HCT116 (cell line): Measurements from ENCODE around the gene TPK1. TPM values are rescaled to one million over a fixed set of nuclear protein-coding genes. Genes with fewer than 3 reads are reported as not detected.

Experiments used
- ATAC-seq: fragments of 200-7000 bp; cut with Tn5 transposase; 2 replicates; pipeline ENCODE4 v1.9.1; 2020; ENCODE audit warnings: mild to moderate bottlenecking, moderate library complexity
- BruUV-seq: library from RNA; stranded (reverse); fragments of 400-500 nt; replicated peaks from 2 replicates; lab custom pipeline; 2021; lab: Mats Ljungman, UMichigan
- CTCF ChIA-PET: fragments of 300-600 bp; sonication (Branson Sonifier 250); formaldehyde crosslinking; loops from one replicate; lab custom pipeline; 2021; ENCODE audit warnings: antibody characterized with exemption; lab: Charles Lee
- POLR2A ChIA-PET: fragments of 300-600, 350-600 bp; sonication (Branson Sonifier 250); formaldehyde crosslinking; loops from one replicate; lab custom pipeline; 2021; ENCODE audit warnings: antibody characterized with exemption; lab: Charles Lee
- RAD21 ChIA-PET, 2 experiments: fragments of 300-600 bp; sonication (Branson Sonifier 250); formaldehyde crosslinking; loops; one replicate each; lab custom pipeline; 2023; ENCODE audit warnings: low total read pairs in 2 of 2; ENCODE audit not compliant: uncharacterized antibody in 2 of 2, unreplicated experiment in 2 of 2, low non-redundant PET in 1 of 2; lab: Charles Lee
- DNase-seq: peaks from one replicate; pipeline ENCODE4 v3.0.0-alpha.2; 2010; ENCODE audit warnings: low read depth, low spot score
- H2AFZ ChIP-seq: fragments of 200-600 bp; shearing (Covaris generic), sonication (generic); 2 replicates; pipeline ENCODE4 v1.6.1; 2017; ENCODE audit warnings: low read depth, mixed run types, mixed read lengths, antibody characterized with exemption, low read length; ENCODE audit not compliant: poor library complexity, severe bottlenecking
- H3K27ac ChIP-seq: 2 replicates; pipeline ENCODE4 v1.5.1; 2012; ENCODE audit warnings: low read depth, low read length
- H3K27me3 ChIP-seq: fragments of 200-600 bp; sonication (generic); 2 replicates; pipeline ENCODE4 v1.6.1; 2016; ENCODE audit warnings: mixed run types, low read length, mixed read lengths; ENCODE audit not compliant: insufficient read depth
- H3K36me3 ChIP-seq, 2 experiments: fragments of 200-500 bp in 1 of 2; fragments of 200-600 bp in 1 of 2; sonication (Bioruptor generic) in 1 of 2; sonication (generic) in 1 of 2; 2 replicates each; pipeline versions ENCODE4 v1.5.1 to v1.6.1; 2014 to 2016; ENCODE audit warnings: low read length in 2 of 2, inconsistent platforms in 1 of 2, mixed read lengths in 1 of 2, mixed run types in 1 of 2; ENCODE audit not compliant: insufficient read depth in 2 of 2, control insufficient read depth in 1 of 2
- H3K4me1 ChIP-seq, 2 experiments: fragments of 200-600 bp in 1 of 2; sonication (generic) in 1 of 2; 2 replicates each; pipeline versions ENCODE4 v1.5.1 to v1.6.1; 2012 to 2017; ENCODE audit warnings: low read length in 2 of 2, inconsistent platforms in 1 of 2, mild to moderate bottlenecking in 1 of 2, mixed read lengths in 1 of 2, mixed run types in 1 of 2, moderate library complexity in 1 of 2; ENCODE audit not compliant: insufficient read depth in 2 of 2, control insufficient read depth in 1 of 2
- H3K4me2 ChIP-seq: fragments of 200-600 bp; sonication (generic); 2 replicates; pipeline ENCODE4 v1.6.1; 2017; ENCODE audit warnings: mixed run types, low read length, mixed read lengths
- H3K4me3 ChIP-seq, 2 experiments: fragments of 200-600 bp in 1 of 2; sonication (generic) in 1 of 2; replicated peaks in 1 of 2; 2 replicates each; pipeline ENCODE4 v1.5.1; 2011 to 2016; ENCODE audit warnings: low read length in 2 of 2, control low read depth in 1 of 2, low read depth in 1 of 2, mild to moderate bottlenecking in 1 of 2, mixed read lengths in 1 of 2, mixed run types in 1 of 2
- H3K79me2 ChIP-seq: fragments of 200-600 bp; sonication (generic); 2 replicates; pipeline ENCODE4 v1.6.1; 2017; ENCODE audit warnings: mild to moderate bottlenecking, mixed run types, low read length, moderate library complexity, mixed read lengths; ENCODE audit not compliant: insufficient read depth
- H3K9ac ChIP-seq: fragments of 200-600 bp; sonication (generic); 2 replicates; pipeline ENCODE4 v1.6.1; 2016; ENCODE audit warnings: low read length, mixed read lengths
- H3K9me2 ChIP-seq: fragments of 200-600 bp; sonication (generic), shearing (Covaris generic); 2 replicates; pipeline ENCODE4 v1.6.1; 2017; ENCODE audit warnings: mixed run types, mild to moderate bottlenecking, moderate library complexity; ENCODE audit not compliant: insufficient read depth
- H3K9me3 ChIP-seq, 2 experiments: fragments of 200-500 bp in 1 of 2; fragments of 200-600 bp in 1 of 2; sonication (Bioruptor generic) in 1 of 2; sonication (generic) in 1 of 2; 2 replicates each; pipeline ENCODE4 v1.6.1; 2014 to 2017; ENCODE audit warnings: low read length in 2 of 2, mixed read lengths in 2 of 2, inconsistent platforms in 1 of 2, low read depth in 1 of 2, mild to moderate bottlenecking in 1 of 2, mixed run types in 1 of 2, moderate library complexity in 1 of 2; ENCODE audit not compliant: control insufficient read depth in 1 of 2, insufficient read depth in 1 of 2
- H4K20me1 ChIP-seq: fragments of 200-600 bp; sonication (generic), shearing (Covaris generic); 2 replicates; pipeline ENCODE4 v1.6.1; 2017; ENCODE audit warnings: mixed run types, mild to moderate bottlenecking, moderate library complexity; ENCODE audit not compliant: insufficient read depth
- POLR2A ChIP-seq: IDR thresholded peaks from 2 replicates; pipeline ENCODE4 v1.7.0; 2011; ENCODE audit warnings: borderline replicate concordance; ENCODE audit not compliant: insufficient read depth, insufficient read length; ENCODE audit errors: extremely low read depth
- POLR2AphosphoS5 ChIP-seq: IDR thresholded peaks from 2 replicates; pipeline ENCODE4 v1.6.1; 2011; ENCODE audit warnings: mild to moderate bottlenecking, low read depth, low read length, moderate library complexity
- RAD21 ChIP-seq: IDR thresholded peaks from 2 replicates; pipeline ENCODE4 v1.6.1; 2012; ENCODE audit warnings: low read depth, mild to moderate bottlenecking
- SIN3A ChIP-seq: IDR thresholded peaks from 2 replicates; pipeline ENCODE4 v1.6.1; 2012; ENCODE audit warnings: low read depth
- SP1 ChIP-seq: IDR thresholded peaks from 2 replicates; pipeline ENCODE4 v1.6.1; 2012; ENCODE audit warnings: low read depth
- YY1 ChIP-seq: IDR thresholded peaks from 2 replicates; pipeline ENCODE4 v1.6.1; 2011; ENCODE audit warnings: low read length, low read depth, moderate library complexity, mild to moderate bottlenecking; ENCODE audit not compliant: insufficient replicate concordance; ENCODE audit errors: extremely low read depth
- intact Hi-C: fragments of 100-400 bp; cut with micrococcal nuclease; formaldehyde crosslinking; loops from 2 replicates; pipeline ENCODE4 v1.10.0; 2022
- total RNA-seq: library from RNA; stranded (reverse); gene quantifications from one replicate; pipeline ENCODE4 v1.2.1, GENCODE V29; 2021; ENCODE audit not compliant: unreplicated experiment

Gene TPK1
- total RNA-seq, 1 experiment from 2014 or later = 5.4 TPM

DNA sequence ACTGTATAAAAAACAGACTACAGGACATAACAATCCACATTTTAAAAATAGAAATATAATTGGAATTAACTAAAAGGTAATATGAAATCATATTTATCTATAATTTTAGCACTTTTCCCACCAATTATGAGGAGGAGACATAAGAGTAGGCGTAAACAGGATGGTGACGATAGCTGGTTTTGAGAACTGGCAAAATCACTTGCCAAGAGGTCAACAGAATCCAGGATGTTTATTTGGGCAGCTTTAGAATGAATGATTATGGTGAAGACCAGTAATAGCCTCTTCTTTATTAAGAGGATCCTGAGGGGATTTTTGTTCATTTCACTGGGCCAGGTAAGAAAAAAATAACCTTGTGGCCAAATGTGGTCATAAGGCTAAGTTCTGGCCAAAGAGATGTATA, 67.2 kb downstream of the TPK1 start:
- Histone ChIP-seq H3K79me2 (no peaks in the 10 kb centered on the region), H3K4me3 (no peak overlapping the region), H3K9ac (no peak overlapping the region)
- TF ChIP-seq POLR2AphosphoS5 (no peak), RAD21 (no peak)
- TF ChIP-seq, all 23 proteins: peak for 0
- ChIA-PET POLR2A (no interaction called here), RAD21 (no interaction called here), CTCF (no interaction called here)
- Histone ChIP-seq H3K36me3 (no peaks in the 10 kb centered on the region), H3K9me2 (no peaks in the 10 kb centered on the region), H2AFZ (no peak overlapping the region), H3K27ac (no peak overlapping the region), H3K27me3 (no peaks in the 10 kb centered on the region), H3K4me1 (no peaks in the 10 kb centered on the region), H3K9me3 (no peaks in the 10 kb centered on the region), H4K20me1 (no peaks in the 10 kb centered on the region), H3K4me2 (no peak overlapping the region)
- BruUV-seq = no TSS peak
- no peak for DNase-seq
- intact Hi-C loops = no loop called here
- ATAC-seq = no peak

DNA sequence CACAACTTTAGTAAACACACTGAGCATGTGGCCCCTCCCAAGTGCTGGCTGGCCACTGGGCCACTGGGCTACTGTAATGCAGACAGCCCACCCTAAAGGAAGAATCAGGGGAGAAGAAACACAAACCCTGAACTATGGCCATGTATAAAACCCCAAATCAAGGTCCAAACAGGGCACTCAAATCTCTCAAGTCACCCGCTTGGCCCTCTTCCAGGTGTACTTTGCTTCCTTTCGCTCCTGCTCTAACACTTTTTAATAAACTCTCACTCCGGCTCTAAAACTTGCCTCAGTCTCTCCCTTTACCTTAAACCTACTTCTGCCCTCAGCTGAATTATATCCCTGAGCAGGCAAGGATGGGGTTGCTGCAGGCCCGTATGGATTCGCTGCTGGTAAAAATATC, 72.6 kb downstream of the TPK1 start:
- intact Hi-C loops = no loop called here

More for the DNA sequence above, 72.6 kb downstream of the TPK1 start:
- no TSS peak for BruUV-seq
- Histone ChIP-seq H3K4me2 (no peak overlapping the region), H3K79me2 (no peaks in the 10 kb centered on the region), H3K27me3 (no peaks in the 10 kb centered on the region), H3K27ac (no peak overlapping the region), H3K4me3 (no peak overlapping the region), H3K9me3 (no peaks in the 10 kb centered on the region), H3K9me2 (no peaks in the 10 kb centered on the region), H3K36me3 (no peaks in the 10 kb centered on the region), H2AFZ (no peak overlapping the region), H4K20me1 (no peaks in the 10 kb centered on the region), H3K9ac (no peak overlapping the region), H3K4me1 (no peaks in the 10 kb centered on the region)
- CTCF ChIA-PET = no interaction called here
- RAD21 ChIA-PET = no interaction called here
- DNase-seq = no peak
- TF ChIP-seq POLR2A (no peak), YY1 (no peak), SIN3A (no peak), SP1 (no peak)
- POLR2A ChIA-PET = no interaction called here
- no peak for ATAC-seq
